ENCODE measurements around the gene LSAMP.

The LSAMP gene

DNA sequence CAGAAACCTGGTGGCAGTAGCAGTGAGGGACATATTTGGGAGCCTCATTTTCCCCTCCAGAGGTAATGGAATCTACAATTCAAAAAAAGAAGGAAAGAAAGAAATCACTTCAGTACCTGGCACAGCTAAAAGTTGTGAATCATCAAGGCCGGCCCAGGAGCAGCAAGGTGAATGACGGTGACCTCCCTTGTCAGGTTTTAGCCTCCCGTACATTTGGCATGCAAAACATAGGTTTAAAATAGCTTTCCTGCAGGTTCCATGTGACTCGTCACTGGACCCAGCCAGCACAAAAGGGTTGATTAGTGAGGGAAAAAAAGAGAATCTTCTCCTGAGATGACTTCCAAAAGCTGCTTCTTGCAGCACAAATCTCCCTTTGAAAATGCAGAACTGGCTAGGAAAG is 394.2 kb downstream of the LSAMP start:
- no peak overlapping the region for H3K4me3 ChIP-seq (ENCODE audit: low read depth, low read length)
- TF ChIP-seq, protein P1, sequence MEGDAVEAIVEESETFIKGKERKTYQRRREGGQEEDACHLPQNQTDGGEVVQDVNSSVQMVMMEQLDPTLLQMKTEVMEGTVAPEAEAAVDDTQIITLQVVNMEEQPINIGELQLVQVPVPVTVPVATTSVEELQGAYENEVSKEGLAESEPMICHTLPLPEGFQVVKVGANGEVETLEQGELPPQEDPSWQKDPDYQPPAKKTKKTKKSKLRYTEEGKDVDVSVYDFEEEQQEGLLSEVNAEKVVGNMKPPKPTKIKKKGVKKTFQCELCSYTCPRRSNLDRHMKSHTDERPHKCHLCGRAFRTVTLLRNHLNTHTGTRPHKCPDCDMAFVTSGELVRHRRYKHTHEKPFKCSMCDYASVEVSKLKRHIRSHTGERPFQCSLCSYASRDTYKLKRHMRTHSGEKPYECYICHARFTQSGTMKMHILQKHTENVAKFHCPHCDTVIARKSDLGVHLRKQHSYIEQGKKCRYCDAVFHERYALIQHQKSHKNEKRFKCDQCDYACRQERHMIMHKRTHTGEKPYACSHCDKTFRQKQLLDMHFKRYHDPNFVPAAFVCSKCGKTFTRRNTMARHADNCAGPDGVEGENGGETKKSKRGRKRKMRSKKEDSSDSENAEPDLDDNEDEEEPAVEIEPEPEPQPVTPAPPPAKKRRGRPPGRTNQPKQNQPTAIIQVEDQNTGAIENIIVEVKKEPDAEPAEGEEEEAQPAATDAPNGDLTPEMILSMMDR (conservative IDR thresholded peaks at IDR 0.05; ENCODE audit: low read depth, low read length), result no peak
- no peak for DNase-seq (ENCODE audit: low read depth)

GRCh38 chr3:116050311-116050915 is 394.9 kb downstream of the LSAMP start:
- TF ChIP-seq, protein P1 (conservative IDR thresholded peaks at IDR 0.05; ENCODE audit: low read depth, low read length), result no peak
- H3K4me3 ChIP-seq (ENCODE audit: low read depth, low read length), result no peak overlapping the region
- DNase-seq (ENCODE audit: low read depth), result no peak

- H3K4me3 ChIP-seq (ENCODE audit: low read depth, low read length), result no peak overlapping the region
- no peak for DNase-seq (ENCODE audit: low read depth)
- TF ChIP-seq, protein P1 (conservative IDR thresholded peaks at IDR 0.05; ENCODE audit: low read depth, low read length), result no peak
Observed at GRCh38 chr3:116048991-116049390, 396.3 kb downstream of the LSAMP start.

DNA sequence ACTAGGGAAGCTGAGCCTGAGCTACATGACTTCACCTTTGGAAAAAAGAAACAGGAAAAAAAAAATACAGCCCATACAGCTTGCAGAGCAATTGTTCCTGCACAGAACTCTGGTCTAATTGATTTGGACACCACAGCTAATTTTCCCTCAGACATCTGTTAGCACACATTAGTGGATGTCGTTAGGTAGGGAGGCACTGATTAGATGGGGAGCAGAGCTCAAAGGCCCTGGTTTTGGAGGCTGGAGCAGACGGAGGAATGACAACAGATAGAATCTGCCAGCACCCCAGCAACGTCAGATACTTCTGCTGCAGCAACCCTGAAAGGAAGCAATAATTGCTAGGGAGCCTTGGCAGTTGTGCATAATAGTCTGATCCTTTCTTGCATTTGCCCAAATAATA is 398.9 kb downstream of the LSAMP start:
- TF ChIP-seq, protein P1 (conservative IDR thresholded peaks at IDR 0.05; ENCODE audit: low read depth, low read length), result no peak
- DNase-seq (ENCODE audit: low read depth), result no peak
- H3K4me3 ChIP-seq (ENCODE audit: low read depth, low read length), result no peak overlapping the region

GRCh38 chr3:116045314-116045713 is 400.0 kb downstream of the LSAMP start:
- no peak for DNase-seq (ENCODE audit: low read depth)
- TF ChIP-seq, protein P1 (conservative IDR thresholded peaks at IDR 0.05; ENCODE audit: low read depth, low read length), result no peak
- H3K4me3 ChIP-seq (ENCODE audit: low read depth, low read length), result no peak overlapping the region

- H3K4me3 ChIP-seq (ENCODE audit: low read depth, low read length), result no peak overlapping the region
- no peak for DNase-seq (ENCODE audit: low read depth)
- TF ChIP-seq, protein P1 (conservative IDR thresholded peaks at IDR 0.05; ENCODE audit: low read depth, low read length), result no peak
Observed at GRCh38 chr3:116040152-116040551, 405.1 kb downstream of the LSAMP start.

GRCh38 chr3:116039651-116039985 is 405.7 kb downstream of the LSAMP start:
- TF ChIP-seq, protein P1 (conservative IDR thresholded peaks at IDR 0.05; ENCODE audit: low read depth, low read length), result no peak
- no peak overlapping the region for H3K4me3 ChIP-seq (ENCODE audit: low read depth, low read length)
- no peak for DNase-seq (ENCODE audit: low read depth)
